Hematopoietic multipotent progenitor cell (in vitro differentiated cells): ENCODE results near the gene MANEA. TPM values are rescaled to one million over a fixed set of nuclear protein-coding genes. Genes with fewer than 3 reads are reported as not detected.
"Not testable (repeated sequence)": the region's sequence is repeated elsewhere in the genome, so short reads cannot be mapped to it uniquely, and the experiment has no call there.

Experiments used
- DNase-seq, 3 donors: peaks; one replicate each; pipeline ENCODE4 v3.0.0-alpha.2; 2011 to 2015; ENCODE audit warnings: low read depth in 2 of 3, low spot score in 2 of 3
- total RNA-seq: library from RNA; depleted of rRNA; stranded (reverse); fragments of >200 nt; gene quantifications from one replicate; pipeline ENCODE4 v1.2.3, GENCODE V29; 2012

MANEA gene, protein sequence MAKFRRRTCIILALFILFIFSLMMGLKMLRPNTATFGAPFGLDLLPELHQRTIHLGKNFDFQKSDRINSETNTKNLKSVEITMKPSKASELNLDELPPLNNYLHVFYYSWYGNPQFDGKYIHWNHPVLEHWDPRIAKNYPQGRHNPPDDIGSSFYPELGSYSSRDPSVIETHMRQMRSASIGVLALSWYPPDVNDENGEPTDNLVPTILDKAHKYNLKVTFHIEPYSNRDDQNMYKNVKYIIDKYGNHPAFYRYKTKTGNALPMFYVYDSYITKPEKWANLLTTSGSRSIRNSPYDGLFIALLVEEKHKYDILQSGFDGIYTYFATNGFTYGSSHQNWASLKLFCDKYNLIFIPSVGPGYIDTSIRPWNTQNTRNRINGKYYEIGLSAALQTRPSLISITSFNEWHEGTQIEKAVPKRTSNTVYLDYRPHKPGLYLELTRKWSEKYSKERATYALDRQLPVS
- total RNA-seq, result 3.5 TPM

DNA sequence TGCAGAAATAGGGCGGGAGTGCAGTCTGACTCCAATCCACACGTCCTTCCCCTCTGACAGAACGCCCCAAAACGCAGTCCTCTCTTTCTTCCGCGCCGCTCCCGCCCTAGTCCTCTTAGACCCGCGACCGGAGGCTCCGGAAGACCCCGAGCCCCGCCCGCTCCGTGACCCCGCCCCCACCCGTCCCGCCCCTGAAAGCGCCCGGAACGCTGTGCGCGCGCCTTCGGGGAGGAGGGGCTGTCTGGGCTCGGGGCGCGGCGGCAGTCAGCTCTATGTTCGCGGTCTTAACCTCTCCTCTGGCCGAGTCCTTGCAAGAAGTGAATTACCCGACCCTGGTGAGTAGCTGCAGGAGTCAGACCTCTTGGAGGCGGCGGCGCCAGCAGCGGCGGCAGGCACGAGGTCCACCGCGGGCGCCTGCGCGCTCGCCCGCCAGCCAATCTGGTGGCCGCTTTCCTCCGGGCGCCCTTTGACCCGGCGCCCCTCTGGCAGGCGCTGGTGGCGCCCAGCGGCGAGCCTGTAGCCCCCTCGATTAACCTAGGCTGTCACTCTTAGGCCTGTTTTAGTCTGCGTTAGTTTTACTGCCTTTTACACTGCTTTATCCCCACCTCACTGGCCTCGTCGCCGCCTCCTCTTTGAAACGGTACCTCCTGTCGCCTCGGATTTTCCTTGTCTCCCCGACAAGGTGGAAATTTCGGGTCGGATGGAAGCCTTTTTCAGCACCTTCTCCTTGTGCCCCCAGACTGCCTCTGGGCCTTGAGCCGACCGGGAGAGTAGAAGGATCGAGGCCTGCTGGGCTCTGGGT is at the start of gene MANEA:
Gene MANEA, plus strand, starts transcription at position 232 of the 802 bp plus-strand sequence. CDS start 8,905 bp downstream, outside the sequence.
- peak; percentile 71 to 92 (median 90) for DNase-seq

DNA sequence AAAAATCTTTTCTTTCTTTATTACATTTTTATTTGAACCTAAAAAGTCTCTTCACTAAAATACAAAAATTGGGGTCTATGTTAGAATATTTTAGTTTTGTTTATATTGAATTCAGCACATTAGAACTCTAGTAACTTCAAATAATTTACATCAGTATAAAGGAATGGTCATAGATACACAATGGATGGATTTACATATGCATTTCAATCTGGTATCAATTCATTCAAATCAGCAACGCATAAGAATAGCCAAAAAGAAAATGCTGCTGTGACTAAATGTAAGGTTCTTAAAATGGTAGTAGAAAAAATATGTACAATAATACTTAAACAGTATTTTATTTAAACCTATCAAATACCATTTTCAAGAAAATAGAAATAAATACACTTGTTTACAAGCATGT is 47.6 kb upstream of the MANEA start:
- no peak for DNase-seq

DNA sequence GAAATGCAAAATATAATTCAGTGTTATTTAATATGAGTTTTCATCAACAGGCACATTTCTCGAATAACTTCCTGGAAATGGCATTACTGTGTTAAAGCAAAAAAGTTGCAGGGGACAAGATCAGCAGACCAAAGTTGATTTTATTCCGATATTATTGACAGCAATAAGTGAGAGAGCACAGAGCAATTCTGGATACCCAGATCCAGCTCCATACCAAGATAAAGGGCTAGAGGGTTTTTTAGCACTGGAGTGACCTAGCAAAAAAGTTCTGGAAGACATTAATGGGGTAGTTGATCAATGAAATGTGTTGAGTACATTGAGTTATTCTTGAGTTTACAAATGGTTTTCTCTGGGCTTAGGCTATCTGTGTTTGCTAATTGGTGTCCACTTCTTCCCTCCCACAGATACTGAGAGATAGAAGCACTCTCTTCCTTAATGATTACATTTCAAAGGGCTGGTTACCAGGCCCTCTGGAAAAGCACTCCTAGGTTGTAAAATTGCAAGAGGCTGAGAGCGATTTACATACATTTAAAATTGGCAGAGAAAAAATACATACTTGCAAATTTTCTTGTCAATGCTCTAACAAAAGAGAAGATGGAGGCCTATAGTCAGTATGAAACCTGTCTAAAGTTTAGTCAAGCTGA is 47.0 kb upstream of the MANEA start:
- no peak for DNase-seq

DNA sequence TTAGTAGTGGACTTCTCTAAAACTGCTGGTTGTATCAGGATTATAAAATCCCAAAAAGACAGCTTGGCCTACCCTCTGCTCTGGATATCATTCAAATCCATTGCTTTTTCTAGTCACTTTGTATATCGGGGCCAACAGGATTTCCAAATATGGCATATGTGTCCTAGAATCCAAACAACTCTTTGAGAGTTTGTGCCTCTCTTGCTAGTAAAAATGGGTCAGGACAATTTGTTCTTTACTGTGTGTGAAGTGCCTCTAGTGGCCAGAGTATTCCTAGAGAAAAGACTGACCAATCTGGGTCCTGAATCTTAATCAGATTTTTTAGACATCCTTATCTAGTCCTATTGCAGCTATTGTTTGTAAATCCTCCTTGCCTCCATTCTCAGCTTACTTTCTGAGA is 33.5 kb upstream of the MANEA start:
- no peak for DNase-seq

DNA sequence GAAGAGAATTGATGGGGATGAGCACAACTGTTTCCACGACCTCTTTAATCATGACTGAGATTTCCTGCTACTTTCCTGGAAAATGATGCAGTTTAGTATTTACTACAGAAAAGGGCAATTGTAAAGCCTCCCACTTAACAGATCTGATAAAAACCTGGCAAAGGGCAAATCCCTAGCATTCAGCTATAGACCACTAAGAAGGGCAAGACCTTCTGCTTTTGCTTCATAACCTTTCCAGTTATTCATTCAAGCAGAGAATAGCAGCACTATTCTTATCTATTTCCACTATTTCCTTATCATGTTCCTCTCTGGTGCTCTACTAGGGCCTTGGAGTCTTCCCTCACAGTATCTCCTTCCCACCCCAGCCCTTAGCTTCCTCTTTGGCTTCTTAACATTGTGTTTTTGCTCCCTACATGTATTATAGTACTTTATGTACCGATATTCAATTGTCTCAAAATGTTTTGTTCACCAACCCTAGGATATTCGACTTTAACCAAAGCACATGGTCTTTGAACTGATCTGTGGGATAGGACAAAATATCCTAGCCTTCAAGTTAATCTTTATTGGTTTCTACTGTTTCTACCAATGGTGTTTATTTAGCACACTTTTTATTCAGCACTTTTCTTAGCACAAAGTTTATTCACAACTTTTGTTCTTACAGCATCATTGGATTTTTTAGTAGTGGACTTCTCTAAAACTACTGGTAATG is 32.7 kb upstream of the MANEA start:
- DNase-seq, result peak in 1 of 3 donors; percentile 1

DNA sequence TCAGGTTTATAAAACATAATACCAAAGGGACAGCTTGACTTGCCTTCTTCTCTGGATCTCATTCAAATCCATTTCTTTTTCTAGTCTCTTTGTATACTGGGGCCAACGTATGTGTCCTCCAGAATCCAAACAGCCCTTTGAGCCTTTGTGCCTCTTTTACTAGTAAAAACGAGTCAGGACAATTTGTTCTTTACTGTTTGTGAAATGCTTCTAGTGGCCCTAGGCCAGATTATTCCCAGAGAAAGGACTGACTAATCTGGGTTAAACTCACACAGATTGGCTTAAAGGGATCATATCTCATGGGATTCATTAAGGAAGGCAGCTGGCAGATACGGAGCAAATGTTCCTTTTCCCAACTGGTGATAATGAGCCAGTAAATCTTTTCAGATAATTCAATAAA is 32.1 kb upstream of the MANEA start:
- no peak for DNase-seq

DNA sequence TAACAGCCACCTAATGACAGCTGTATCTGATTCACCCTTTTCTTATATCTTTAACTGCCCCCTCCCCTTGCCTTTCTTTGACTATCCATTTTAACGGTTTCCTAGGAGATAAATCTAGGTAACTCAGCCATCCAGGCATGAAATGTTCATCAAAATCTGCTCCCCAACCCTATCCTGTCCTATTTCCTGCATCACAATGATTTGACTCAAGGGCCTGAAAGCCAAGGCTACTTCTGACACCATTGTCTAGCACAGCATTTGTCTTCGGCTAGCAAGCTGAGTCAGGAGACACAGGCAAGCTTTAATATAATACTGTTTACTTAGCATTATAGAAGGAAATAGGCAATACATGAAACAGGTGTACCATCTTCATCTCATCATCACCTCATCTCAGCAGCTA is 31.6 kb upstream of the MANEA start:
- no peak for DNase-seq

DNA sequence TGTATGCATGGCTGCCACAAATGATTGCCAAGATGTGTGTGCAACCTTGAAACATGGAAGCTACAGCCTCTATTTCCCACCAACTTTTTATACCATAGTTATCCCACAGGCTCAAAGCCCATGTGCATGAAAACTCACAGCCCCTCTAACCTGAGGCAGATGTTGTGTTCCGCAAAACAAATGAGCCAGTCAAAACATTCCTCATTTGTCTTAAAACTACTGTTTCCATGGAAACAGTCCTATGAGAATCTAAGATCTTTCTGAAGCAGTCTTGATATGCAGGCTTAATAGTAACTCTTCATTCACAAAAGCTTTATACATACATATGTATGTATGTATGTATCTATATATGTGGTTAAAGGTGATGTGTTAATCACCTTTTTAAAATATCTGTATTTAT is 31.2 kb upstream of the MANEA start:
- no peak for DNase-seq

DNA sequence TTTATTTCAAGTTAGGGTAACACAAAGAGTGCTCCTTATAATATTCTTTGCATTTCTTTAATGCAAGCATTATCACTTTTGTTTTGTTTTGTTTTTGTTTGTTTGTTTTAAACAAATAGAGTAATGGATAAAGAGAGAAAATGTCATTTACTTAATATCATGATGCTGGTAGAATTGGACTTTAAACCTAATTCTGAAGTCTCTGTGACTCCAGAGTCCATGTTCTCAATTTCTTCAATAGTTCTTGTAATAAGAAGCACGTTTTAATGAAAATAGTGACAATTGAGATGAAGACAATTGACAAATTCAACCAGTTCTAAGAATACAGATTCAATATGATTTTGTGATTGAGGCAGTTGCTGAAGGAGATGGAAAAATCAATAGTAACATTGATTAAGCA is 30.3 kb upstream of the MANEA start:
- DNase-seq, result no peak

DNA sequence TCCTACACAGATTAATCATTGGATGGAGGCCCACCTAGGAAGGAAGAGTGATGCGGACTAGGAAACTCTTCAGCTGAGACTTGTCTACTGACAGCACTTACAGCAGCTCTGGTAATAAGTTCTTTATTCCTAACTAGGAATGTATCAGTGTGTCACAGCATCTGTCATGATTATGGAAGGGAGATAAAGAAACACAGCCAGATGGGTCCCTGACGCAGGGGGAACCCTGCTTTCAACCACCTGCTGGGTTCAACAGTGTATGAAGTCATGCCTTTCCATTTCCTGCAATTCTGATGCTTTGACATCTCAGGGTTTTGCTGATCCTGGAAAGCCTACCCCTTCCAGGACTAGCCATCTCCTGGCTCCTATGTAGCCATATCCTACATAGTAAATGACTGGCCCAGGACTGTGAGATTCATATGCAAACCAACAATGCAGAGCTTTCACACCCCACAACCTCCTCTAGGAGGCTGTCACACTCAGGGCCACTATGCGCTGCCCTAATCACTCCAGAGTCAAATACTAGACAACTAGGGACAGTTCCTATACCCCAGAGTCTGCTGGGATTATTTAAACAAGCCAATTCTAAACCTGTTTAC is 29.0 kb upstream of the MANEA start:
- DNase-seq, result no peak

DNA sequence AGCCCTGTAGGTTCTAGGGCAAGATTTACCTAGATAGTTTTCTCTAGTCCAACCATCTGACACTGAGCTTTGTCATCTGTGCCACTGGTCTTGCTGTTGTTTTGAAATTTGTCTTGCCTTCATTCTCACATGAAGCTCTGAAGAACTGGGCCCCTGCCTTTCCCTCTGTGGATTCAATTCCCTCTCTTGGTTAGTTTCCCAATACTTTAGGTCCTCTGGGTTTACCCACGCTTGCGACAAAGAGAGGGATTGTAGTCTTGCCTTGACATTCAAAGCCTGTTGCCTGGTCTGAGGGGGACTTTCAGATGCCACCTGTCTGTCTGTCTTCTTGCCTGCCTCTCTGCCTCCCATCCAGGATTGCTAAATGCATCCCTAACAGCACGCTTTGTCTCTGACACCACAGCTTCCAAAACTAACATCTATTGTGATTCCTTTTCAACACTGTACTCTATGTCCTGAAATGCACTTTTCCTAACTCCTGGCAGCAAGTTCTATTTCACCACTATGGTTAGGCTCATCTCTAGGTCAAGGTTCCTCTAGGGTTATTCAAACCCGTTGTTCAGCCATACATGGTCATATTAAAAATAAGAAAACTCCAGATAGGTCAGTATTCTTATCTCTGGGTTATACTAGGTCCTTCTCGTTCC is 25.5 kb upstream of the MANEA start:
- DNase-seq, result no peak

DNA sequence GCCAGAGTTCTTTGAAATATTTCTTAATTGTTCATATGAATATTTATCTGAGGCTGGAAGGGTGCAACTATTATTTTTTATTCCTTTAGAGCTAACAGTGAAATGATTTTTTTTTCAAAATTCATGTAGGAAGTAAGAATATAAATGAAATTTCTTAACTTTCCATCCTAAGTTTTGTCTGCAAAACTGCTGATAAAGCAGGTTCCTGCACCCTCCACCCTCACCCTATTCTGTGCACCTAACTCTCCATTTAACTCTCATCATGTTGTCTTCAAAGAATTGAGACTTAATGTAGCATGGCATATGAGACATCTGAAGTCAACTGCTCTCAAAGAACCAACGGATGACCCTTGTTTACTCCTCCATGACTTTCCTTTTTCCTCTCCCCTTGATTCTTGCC is 23.5 kb upstream of the MANEA start:
- DNase-seq, result no peak

DNA sequence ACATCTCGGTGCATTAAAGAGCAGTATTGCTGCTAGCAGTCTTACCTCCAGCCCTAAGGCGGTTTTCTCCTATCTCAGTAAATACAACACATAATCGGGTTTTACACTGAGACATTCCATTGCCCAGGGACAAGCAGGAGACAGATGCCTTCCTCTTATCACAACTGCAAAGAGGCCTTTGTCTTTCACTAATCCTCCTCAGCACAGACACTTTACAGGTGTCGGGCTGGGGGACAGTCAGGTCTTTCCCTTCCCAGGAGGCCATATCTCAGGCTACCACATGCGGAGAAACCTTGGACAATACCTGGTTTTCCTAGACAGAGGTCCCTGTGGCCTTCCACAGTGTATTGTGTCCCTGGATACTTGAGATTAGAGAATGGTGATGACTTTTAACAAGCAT is 16.4 kb upstream of the MANEA start:
- DNase-seq, result not testable (repeated sequence)

DNA sequence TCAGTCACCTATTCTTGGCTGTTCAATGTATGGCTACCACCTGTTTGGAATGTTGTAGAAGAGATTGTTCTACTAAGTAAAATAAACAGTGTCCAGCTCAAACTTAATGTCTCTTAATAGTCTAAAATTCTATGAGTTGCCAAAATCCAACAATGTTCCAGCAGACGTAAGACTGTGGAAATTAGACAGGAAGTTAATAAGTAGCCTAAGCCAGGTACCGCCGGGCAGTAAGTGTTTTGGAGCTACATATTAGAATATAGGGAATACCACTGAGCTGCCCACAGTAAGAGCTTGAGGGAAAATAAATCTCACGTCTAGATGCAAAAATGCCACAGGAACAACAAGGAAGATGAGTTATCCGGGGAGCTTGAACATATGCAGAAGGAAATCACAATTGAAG is 7.8 kb upstream of the MANEA start:
- DNase-seq, result no peak

DNA sequence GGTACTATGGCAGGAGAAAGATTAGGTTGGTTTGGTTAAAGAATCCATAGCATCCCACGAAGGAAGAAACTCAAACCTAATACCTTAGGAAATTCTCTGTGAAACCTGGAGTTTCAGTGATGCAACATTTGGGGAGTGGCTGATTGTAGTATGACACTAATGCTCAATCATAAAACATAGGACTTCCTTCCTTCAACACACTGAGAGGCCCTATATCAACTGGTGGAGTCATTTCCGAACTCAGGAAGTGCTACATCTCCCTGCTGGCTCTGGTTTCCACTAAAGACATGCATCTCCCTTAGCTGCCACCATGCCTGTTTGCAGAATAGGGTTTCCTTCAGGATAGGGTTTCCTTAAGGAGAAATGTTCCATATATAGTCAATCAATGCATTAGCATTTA is 5.2 kb upstream of the MANEA start:
- peak in 1 of 3 donors; percentile 1 for DNase-seq

DNA sequence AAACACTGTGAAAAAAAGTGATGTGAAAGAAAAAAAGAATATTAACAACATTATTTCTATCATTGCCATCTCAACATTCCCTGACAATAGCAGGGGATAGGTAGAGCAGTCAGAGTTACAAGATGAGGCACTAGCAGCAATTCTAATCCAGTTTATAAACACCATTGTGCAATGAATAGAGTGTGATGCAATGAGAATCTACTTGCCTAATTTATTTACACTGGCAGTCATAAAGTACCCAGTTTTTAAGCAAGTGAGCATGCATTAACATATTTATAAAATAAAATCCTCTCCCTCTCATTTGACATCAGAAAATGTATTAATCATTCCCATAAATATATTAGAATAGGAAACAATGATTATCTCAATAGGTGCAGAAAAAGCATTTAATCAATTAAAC is 2.5 kb upstream of the MANEA start:
- no peak for DNase-seq

DNA sequence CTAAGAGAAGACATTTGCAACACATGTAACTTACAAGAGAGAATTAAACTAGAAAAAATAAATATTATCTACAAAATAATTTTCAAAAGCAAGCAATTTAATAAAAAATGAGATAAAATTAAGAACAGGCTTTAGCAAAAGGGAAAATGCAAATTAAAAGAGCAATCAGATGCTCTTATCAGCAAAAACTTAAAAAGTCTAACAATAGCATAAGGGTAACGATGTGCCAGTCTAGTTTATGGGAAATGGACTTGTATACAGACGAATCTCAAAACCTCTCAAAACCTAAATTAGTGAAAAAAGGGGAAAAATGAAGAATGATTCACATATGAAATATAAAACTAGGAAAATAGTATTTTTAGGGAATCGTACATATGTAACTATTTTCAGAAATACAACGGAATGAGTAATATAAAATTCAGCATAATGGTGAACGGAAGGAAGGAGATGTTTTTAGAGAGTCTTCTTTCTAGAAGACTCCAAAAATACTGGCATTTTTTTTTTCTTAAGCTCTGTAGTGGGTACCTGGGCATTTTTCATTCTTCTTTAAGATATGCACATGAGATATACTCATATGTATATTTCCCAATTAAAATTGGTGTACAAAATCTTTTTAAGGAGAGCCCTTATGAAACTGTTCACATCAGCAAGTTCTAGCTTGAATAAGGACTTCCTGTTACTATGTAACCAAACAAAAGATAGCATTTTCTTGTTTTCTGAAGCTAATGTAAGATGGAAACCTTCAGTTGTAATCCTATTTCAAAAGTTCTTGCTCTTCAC is 927 bp upstream of the MANEA start:
- peak; percentile 6 to 35 (median 14) for DNase-seq

DNA sequence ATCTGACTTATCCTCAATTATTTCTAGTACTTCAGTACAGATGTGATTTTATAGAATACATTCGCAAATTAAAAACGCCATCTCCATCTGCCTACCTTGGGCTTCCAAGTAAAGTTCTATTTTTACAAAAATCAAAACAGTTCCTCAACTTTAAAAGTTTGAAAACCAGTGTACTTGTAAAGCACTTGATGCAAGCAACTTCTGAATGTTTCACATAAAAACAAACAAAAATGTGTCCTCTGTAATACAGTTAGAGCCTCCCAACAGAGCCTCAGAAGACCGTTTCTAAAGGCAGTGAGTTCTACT is 384 bp upstream of the MANEA start:
- DNase-seq, result no peak

DNA sequence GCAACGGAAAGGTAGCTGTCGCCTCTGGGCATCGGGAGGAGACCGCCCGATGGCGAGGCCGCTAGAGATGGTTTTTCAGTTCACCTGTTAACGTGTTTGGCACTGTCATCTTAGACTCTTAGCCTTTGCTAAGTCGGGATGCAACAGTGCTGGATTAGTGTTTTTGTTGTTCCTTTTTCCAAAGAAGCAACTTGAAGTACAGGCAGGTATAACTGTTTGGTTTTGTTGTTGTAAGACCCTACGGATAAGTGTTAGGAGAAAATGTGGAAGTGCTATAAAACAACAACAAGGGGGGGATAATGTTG is 723 bp downstream of the MANEA start:
- no peak for DNase-seq

DNA sequence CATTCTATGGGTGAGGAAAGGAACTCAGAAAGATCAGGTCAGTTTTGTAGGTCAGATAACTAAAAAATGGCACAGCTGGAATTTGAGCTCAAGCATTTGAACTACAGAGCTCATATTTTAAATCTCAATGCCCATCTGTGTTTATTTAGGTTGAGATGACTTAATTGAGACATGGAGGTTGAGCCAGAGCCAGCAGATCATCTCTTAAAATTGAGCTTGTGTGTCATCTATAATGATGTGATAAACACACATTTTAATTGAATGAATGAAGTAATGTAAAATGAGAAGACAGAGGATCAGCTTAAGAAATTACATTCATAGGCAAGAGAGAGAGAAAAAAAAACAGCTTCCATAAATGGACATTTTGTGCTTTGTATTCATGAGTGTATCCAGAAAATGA is 3.7 kb downstream of the MANEA start:
- no peak for DNase-seq
